Raji (cell line): ENCODE results near the gene C2CD2.

ENCODE experiments used
- POLR2A ChIP-seq: IDR thresholded peaks from 2 replicates; pipeline ENCODE4 v1.6.1; 2011; ENCODE audit warnings: low read depth, low read length, control low read depth; ENCODE audit not compliant: insufficient read depth

Gene C2CD2

GRCh38 chr21:41929248-41929647, 24.6 kb downstream of the C2CD2 start:
- no peak for TF ChIP-seq POLR2A

DNA sequence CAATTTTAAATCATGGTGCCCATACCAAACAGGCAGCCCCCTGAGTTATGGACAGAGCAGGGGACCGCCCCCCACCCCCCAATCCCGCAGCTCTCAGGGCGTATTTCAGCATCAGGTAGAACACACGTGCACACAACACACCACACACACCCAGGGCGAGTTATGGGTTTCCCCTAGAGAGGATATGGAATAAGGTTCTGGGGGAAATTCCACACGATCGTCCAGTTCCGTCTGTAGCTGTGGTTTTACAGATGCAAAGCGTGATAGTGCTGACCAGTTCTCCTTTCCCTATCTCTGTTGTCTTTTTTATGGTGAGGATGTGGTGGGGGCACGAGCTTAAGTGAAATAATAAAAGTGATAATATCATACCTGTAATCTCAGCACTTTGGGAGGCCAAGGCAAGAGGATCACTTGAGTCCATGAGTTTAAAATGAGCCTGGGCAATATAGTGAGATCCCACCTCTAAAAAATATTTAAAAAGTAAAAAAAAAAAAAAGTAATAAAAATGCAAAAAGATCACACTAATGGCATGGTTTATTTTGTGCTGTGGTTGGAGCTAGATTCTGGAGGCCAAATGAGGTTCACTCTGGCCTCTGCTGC, 25.1 kb downstream of the C2CD2 start:
- 0 out of 2 replicates have a peak, but pooled peaks have one; percentile 7 for TF ChIP-seq POLR2A

- TF ChIP-seq POLR2A: no peak
Measured at GRCh38 chr21:41927727-41928409, 25.9 kb downstream of the C2CD2 start.

- TF ChIP-seq POLR2A: no peak
Measured at GRCh38 chr21:41926807-41927171, 27.0 kb downstream of the C2CD2 start.

- peak; percentile 28; the same call in 1 of the 2 replicates for TF ChIP-seq POLR2A
Measured at GRCh38 chr21:41926117-41926806, 27.6 kb downstream of the C2CD2 start.

GRCh38 chr21:41925767-41926116, 28.1 kb downstream of the C2CD2 start:
- TF ChIP-seq POLR2A: no peak

DNA sequence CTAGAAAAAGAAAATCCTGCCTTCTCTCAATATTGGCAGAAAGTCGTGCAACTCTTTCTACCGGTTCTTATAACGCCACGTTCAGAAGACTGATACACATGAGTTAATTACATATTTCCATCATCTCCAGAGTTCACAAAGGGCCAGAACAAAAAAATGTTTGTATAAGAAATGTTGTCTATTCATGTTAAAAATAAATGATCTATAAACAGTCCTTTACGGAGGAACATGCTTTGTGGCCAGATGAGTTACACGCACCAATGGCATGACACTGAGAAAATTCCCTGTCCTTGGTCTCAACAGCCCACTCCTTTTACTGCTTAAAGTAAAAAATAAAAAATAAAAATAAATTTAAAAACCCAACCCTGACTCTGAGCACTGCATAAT, 29.5 kb downstream of the C2CD2 start:
- TF ChIP-seq POLR2A: no peak

GRCh38 chr21:41923631-41924367, 30.0 kb downstream of the C2CD2 start:
- TF ChIP-seq POLR2A: no peak

GRCh38 chr21:41923186-41923585, 30.6 kb downstream of the C2CD2 start:
- TF ChIP-seq POLR2A: no peak

DNA sequence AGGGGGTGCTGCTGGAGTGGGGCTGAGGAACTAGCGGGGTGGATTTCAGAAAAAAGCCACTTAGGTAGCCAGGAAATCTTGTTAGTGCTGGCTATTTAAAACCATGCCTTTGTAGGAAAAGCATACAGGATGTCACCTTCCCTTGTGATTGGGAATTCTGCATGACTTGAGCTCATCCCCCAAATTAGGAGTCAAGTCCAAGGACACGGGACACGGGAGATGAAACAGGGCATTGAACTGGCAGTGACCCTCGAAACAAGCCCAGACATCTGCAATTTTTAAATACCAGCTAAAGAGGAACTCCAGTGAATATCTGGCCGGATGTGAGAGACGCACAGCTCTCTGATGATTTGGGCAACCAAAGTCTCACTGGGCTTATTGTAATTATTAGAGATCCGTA, 32.8 kb downstream of the C2CD2 start:
- TF ChIP-seq POLR2A: no peak

DNA sequence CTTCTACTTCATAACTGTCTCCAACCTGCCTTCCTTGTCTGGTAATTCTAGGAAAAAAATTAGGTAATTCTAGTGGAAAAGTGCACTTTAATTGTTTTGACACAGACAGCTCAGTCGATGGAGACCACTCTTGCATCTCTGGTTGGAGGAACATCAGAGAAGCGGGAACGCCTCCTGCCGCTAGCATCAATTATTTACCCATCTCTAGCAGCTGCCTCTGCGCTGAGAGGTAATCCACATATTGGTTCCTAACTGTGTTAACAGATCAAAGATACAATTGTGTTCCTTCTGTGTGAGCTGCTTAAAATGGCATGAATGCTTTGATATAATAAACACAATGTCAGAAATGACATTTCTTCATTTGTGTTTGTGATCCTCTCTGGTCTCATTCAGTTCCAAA, 33.3 kb downstream of the C2CD2 start:
- TF ChIP-seq POLR2A: no peak

- no peak for TF ChIP-seq POLR2A
Measured at GRCh38 chr21:41919666-41920398, 34.0 kb downstream of the C2CD2 start.

GRCh38 chr21:41918561-41919358, 35.1 kb downstream of the C2CD2 start:
- TF ChIP-seq POLR2A: no peak

DNA sequence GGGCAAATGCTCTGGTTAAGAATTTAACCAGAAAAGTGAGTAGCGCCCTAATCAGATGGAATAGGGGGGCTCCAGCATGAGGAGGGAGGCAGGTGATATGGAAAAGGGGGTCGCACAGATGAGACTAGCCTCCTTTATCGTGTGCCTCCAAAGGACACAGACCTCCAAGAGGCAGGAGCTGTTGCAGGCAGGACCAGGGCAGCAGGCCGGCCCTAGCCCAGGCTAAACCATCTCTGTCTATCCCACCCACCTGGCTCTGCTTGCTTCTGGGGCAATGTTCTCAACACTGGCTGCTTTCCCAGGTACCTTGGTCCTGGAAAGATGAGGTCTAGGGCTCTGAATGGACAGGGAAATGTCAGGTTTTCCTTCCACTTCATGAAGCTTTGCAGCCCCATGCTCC, 36.3 kb downstream of the C2CD2 start:
- TF ChIP-seq POLR2A: no peak
